Duodenal mucosa (tissue), 2 donors: ENCODE results near the gene TFF2.
A peak's percentile ranks its signal among the peaks of the same experiment; 100 is the strongest.

Experiments
- H3K27ac ChIP-seq: one replicate; pipeline ENCODE4 v1.7.0; 2013; ENCODE audit warnings: low read depth, low read length
- H3K27me3 ChIP-seq, 2 donors: one replicate each; pipeline ENCODE4 v1.7.0; 2013; ENCODE audit warnings: low read length in 2 of 2, control low read depth in 1 of 2; ENCODE audit not compliant: insufficient read depth in 2 of 2, control insufficient read depth in 1 of 2
- H3K36me3 ChIP-seq, 2 donors: one replicate each; pipeline ENCODE4 v1.7.0; 2013; ENCODE audit warnings: low read length in 2 of 2, control low read depth in 1 of 2; ENCODE audit not compliant: insufficient read depth in 2 of 2, control insufficient read depth in 1 of 2
- H3K4me1 ChIP-seq, 2 donors: one replicate each; pipeline ENCODE4 v1.7.0; 2013; ENCODE audit warnings: low read length in 2 of 2, control low read depth in 1 of 2; ENCODE audit not compliant: insufficient read depth in 2 of 2, control insufficient read depth in 1 of 2
- H3K4me3 ChIP-seq, 2 donors: one replicate each; pipeline ENCODE4 v1.7.0; 2013; ENCODE audit warnings: low read length in 2 of 2, low read depth in 1 of 2
- H3K9ac ChIP-seq, 2 donors: one replicate each; pipeline ENCODE4 v1.7.0; 2013; ENCODE audit warnings: low read length in 2 of 2, low read depth in 1 of 2
- H3K9me3 ChIP-seq, 2 donors: one replicate each; pipeline ENCODE4 v1.7.0; 2013; ENCODE audit warnings: low read length in 2 of 2, control low read depth in 1 of 2; ENCODE audit not compliant: control insufficient read depth in 1 of 2

TFF2 gene

GRCh38 chr21:42321231-42321630 is 29.6 kb downstream of the TFF2 start:
- Histone ChIP-seq H3K36me3 (no peaks in the 10 kb centered on the region), H3K27ac (no peak overlapping the region), H3K9me3 (no peaks in the 10 kb centered on the region), H3K9ac (no peak overlapping the region), H3K4me3 (no peak overlapping the region), H3K27me3 (no peaks in the 10 kb centered on the region), H3K4me1 (peaks cover 19 to 21% of the 10 kb centered on the region in 2 donors)

GRCh38 chr21:42320791-42321190 is 30.0 kb downstream of the TFF2 start:
- Histone ChIP-seq H3K27me3 (no peaks in the 10 kb centered on the region), H3K36me3 (no peaks in the 10 kb centered on the region), H3K9ac (no peak overlapping the region), H3K9me3 (no peaks in the 10 kb centered on the region), H3K27ac (no peak overlapping the region), H3K4me3 (no peak overlapping the region), H3K4me1 (peaks cover 20 to 22% of the 10 kb centered on the region in 2 donors)

DNA sequence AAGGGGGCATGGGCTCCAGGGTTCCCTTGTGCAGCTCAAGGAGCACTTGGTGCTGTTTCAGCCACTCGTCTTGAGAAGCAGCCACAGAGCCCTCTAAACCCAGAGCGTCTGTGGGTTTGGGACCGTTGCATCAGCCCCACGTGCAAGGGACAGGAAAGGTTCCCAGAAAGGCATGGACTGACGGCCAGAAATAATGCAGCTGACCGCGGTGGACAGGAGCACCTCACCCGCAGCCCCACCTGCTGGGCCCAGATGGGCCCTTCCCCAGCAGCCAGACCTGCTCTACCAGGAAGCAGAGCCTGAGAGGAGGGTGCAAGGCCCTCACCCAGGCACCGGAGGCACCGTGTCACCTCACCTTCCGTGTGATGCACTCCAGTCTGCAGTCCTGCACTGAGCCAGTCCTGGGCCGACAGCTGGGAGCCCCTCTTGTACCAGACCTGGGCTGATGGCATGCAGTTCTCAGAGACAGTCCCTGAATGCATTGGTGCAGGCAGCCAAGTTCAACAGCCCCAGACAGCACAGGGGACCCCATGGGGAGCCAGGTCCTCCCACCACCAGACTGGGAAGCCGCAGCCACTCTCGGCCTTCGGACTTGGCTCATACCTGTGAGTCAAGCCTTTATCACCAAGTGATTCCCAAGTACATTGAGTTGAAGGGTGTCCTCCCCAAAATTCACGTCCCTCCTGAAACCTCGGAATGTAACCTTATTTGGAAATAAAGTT is 30.8 kb downstream of the TFF2 start:
- no peak overlapping the region for H3K9ac ChIP-seq

DNA sequence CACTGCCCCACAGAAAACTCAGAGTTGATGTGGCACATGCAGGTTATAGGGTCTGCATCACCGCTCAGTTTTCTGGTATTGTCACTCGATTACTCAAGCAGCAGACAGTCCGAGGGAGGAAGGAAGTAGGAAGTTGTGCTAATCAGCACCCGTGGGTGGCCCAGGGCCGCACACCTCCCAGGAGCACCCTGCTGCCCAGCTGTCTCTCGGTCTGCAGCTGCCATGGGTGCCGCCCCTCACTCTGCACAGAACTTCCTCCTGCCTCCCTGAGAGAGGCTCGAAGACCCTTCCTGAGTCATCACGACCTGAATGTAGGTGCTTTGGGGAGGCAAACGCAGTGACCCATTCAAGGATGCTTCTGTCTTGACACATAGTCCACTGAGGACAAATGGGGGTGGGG is 31.4 kb downstream of the TFF2 start:
- Histone ChIP-seq H3K27ac (no peak overlapping the region), H3K9me3 (no peaks in the 10 kb centered on the region), H3K4me3 (no peak overlapping the region), H3K9ac (no peak overlapping the region), H3K36me3 (no peaks in the 10 kb centered on the region), H3K4me1 (peaks cover 33 to 34% of the 10 kb centered on the region in 2 donors), H3K27me3 (no peaks in the 10 kb centered on the region)

More for the DNA sequence above, 30.8 kb downstream of the TFF2 start:
- no peaks in the 10 kb centered on the region for H3K36me3 ChIP-seq
- peaks cover 28 to 30% of the 10 kb centered on the region in 2 donors for H3K4me1 ChIP-seq
- H3K9me3 ChIP-seq = no peaks in the 10 kb centered on the region
- H3K27ac ChIP-seq = no peak overlapping the region
- no peak overlapping the region for H3K4me3 ChIP-seq
- no peaks in the 10 kb centered on the region for H3K27me3 ChIP-seq

- H3K9me3 ChIP-seq = no peaks in the 10 kb centered on the region
- no peak overlapping the region for H3K4me3 ChIP-seq
- H3K36me3 ChIP-seq = no peaks in the 10 kb centered on the region
- H3K27ac ChIP-seq = no peak overlapping the region
- H3K9ac ChIP-seq = no peak overlapping the region
- peaks cover 45 to 47% of the 10 kb centered on the region in 2 donors for H3K4me1 ChIP-seq
- H3K27me3 ChIP-seq = no peaks in the 10 kb centered on the region
These were observed 32.7 kb downstream of the TFF2 start for GRCh38 chr21:42317826-42318746.

GRCh38 chr21:42317341-42317741 is 33.5 kb downstream of the TFF2 start:
- H3K9ac ChIP-seq = peak overlapping the region; percentile 22 to 46
- H3K4me3 ChIP-seq = peak overlapping the region in 1 of 2 donors; percentile 15
- H3K36me3 ChIP-seq = no peaks in the 10 kb centered on the region
- no peaks in the 10 kb centered on the region for H3K9me3 ChIP-seq
- no peaks in the 10 kb centered on the region for H3K27me3 ChIP-seq
- H3K4me1 ChIP-seq = peaks cover 51 to 54% of the 10 kb centered on the region in 2 donors
- no peak overlapping the region for H3K27ac ChIP-seq

GRCh38 chr21:42316891-42317290 is 33.9 kb downstream of the TFF2 start:
- peak overlapping the region in 1 of 2 donors; percentile 15 for H3K4me3 ChIP-seq
- H3K27me3 ChIP-seq = no peaks in the 10 kb centered on the region
- H3K27ac ChIP-seq = no peak overlapping the region
- H3K36me3 ChIP-seq = no peaks in the 10 kb centered on the region
- H3K9ac ChIP-seq = peak overlapping the region; percentile 22 to 46
- peaks cover 51 to 59% of the 10 kb centered on the region in 2 donors for H3K4me1 ChIP-seq
- no peaks in the 10 kb centered on the region for H3K9me3 ChIP-seq

DNA sequence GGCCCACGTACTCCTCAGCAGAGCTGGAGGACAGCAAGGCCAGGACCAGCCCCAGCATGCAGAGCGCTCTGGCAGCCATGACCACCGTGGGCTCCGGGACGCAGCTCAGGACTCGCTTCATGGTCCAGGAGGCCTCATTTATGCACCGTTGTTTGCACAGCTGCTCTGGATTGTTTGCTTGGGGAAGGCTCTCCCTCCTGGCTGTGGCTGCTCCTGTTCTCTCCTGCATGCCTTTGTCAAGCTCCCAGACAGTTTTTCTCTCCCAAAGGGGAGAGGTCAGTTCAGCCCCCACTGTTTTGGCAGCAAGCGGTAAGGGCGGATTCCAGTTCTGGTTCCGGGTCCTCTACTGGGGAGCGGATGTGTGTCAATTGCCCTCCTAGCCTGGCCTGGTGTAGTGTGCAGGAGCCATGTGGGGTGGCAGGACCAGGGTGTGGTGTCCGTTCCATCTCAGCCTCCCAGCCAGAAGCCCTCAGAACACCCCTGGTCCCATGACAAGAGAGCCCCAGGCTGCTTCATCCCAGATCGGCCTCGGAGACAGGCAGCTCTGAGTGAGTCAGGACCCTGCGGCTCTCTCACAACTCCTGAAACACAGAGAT is 35.4 kb downstream of the TFF2 start, which contains the start of gene TFF3:
Gene TFF3 (minus strand): TSS at position 114 of the 596 bp plus-strand sequence. CDS start 35 bp downstream, at position 79.
- Histone ChIP-seq H3K27me3 (no peaks in the 10 kb centered on the region), H3K27ac (no peak within 1 kb of the TSS), H3K4me1 (peaks cover 51 to 64% of the 10 kb centered on the region in 2 donors), H3K9me3 (no peaks in the 10 kb centered on the region), H3K4me3 (peak within 1 kb of the TSS; percentile 37 to 52), H3K9ac (peak within 1 kb of the TSS; percentile 9 to 30), H3K36me3 (no peaks in the 10 kb centered on the region)

- H3K27me3 ChIP-seq = no peaks in the 10 kb centered on the region
- no peak overlapping the region for H3K27ac ChIP-seq
- H3K36me3 ChIP-seq = no peaks in the 10 kb centered on the region
- H3K9me3 ChIP-seq = no peaks in the 10 kb centered on the region
- H3K4me3 ChIP-seq = peak overlapping the region; percentile 31 to 36
- H3K4me1 ChIP-seq = peaks cover 50 to 65% of the 10 kb centered on the region in 2 donors
- H3K9ac ChIP-seq = peak overlapping the region in 1 of 2 donors; percentile 7
These were observed 36.0 kb downstream of the TFF2 start for GRCh38 chr21:42314616-42315295.
